ENCODE data around the gene APH1A.
"Not testable (repeated sequence)": the region's sequence is repeated elsewhere in the genome, so short reads cannot be mapped to it uniquely, and the experiment has no call there.

APH1A gene

GRCh38 chr1:150267896-150268295 lies 920 bp downstream of the APH1A start:
- DNase-seq = no peak

- DNase-seq = no peak
Observed at GRCh38 chr1:150263549-150263948, 5.3 kb downstream of the APH1A start.

- DNase-seq = no peak
Observed at GRCh38 chr1:150262388-150263320, 6.2 kb downstream of the APH1A start.

GRCh38 chr1:150261367-150261766 lies 7.4 kb downstream of the APH1A start:
- no peak for DNase-seq

- no peak for DNase-seq
Observed at GRCh38 chr1:150259758-150260669, 8.8 kb downstream of the APH1A start.

GRCh38 chr1:150259217-150259616 lies 9.6 kb downstream of the APH1A start:
- DNase-seq = no peak

GRCh38 chr1:150257624-150258585 lies 10.9 kb downstream of the APH1A start, which contains the start of gene CA14:
CA14 (plus strand) TSS chr1:150257774; CDS start chr1:150258129, 355 bp downstream.
- DNase-seq = no peak

GRCh38 chr1:150256554-150257341 lies 12.1 kb downstream of the APH1A start:
- DNase-seq = no peak

GRCh38 chr1:150256198-150256553 lies 12.6 kb downstream of the APH1A start:
- no peak for DNase-seq

GRCh38 chr1:150249936-150250335 lies 18.9 kb downstream of the APH1A start:
- DNase-seq = no peak

- DNase-seq = no peak
Observed at GRCh38 chr1:150243003-150243402, 25.8 kb downstream of the APH1A start.

- DNase-seq = no peak
Observed at GRCh38 chr1:150237746-150238145, 31.1 kb downstream of the APH1A start.

GRCh38 chr1:150237176-150237575 lies 31.6 kb downstream of the APH1A start:
- DNase-seq = not testable (repeated sequence)

GRCh38 chr1:150236614-150237100 lies 32.2 kb downstream of the APH1A start:
- no peak for DNase-seq

- DNase-seq = peak; percentile 98 to 99
Observed at GRCh38 chr1:150235852-150236613, 32.8 kb downstream of the APH1A start, which contains the start of gene ANP32E. ANP32E (minus strand) TSS chr1:150236112; CDS start chr1:150235786, 326 bp downstream.

- peak; percentile 8 to 39 for DNase-seq
Observed at GRCh38 chr1:150235294-150235851, 33.4 kb downstream of the APH1A start.

- peak; percentile 90 to 94 for DNase-seq
Observed at GRCh38 chr1:150234566-150235293, 34.1 kb downstream of the APH1A start.

GRCh38 chr1:150234309-150234565 lies 34.6 kb downstream of the APH1A start:
- no peak for DNase-seq

Measured in CD4-positive, alpha-beta T cell treated with Interferon alpha-2 for 1 hour (primary cell).